ENCODE data around the gene CATSPERZ.

- TF ChIP-seq ZKSCAN5 (CRISPR knock-in tag; IDR thresholded peaks at IDR 0.05) (no peak), MAFK (conservative IDR thresholded peaks at IDR 0.05 in 1 of 2, IDR thresholded peaks at IDR 0.05 in 1 of 2; ENCODE audit: low read length in 2 of 2) (0 out of 4 replicates have a peak, but pooled peaks of 1 of the 2 experiments have one; percentile 14), MTA3 (CRISPR knock-in tag; IDR thresholded peaks at IDR 0.05) (no peak)
- TF ChIP-seq, protein P1, sequence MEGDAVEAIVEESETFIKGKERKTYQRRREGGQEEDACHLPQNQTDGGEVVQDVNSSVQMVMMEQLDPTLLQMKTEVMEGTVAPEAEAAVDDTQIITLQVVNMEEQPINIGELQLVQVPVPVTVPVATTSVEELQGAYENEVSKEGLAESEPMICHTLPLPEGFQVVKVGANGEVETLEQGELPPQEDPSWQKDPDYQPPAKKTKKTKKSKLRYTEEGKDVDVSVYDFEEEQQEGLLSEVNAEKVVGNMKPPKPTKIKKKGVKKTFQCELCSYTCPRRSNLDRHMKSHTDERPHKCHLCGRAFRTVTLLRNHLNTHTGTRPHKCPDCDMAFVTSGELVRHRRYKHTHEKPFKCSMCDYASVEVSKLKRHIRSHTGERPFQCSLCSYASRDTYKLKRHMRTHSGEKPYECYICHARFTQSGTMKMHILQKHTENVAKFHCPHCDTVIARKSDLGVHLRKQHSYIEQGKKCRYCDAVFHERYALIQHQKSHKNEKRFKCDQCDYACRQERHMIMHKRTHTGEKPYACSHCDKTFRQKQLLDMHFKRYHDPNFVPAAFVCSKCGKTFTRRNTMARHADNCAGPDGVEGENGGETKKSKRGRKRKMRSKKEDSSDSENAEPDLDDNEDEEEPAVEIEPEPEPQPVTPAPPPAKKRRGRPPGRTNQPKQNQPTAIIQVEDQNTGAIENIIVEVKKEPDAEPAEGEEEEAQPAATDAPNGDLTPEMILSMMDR (CRISPR knock-in tag; IDR thresholded peaks at IDR 0.05), result peak; percentile 79
Observed at GRCh38 chr11:64331569-64332371, 31.6 kb downstream of the CATSPERZ start.

Measured in HepG2 (cell line).